ENCODE results near the gene FLAD1.
A peak's percentile ranks its signal among the peaks of the same experiment; 100 is the strongest.

DNA sequence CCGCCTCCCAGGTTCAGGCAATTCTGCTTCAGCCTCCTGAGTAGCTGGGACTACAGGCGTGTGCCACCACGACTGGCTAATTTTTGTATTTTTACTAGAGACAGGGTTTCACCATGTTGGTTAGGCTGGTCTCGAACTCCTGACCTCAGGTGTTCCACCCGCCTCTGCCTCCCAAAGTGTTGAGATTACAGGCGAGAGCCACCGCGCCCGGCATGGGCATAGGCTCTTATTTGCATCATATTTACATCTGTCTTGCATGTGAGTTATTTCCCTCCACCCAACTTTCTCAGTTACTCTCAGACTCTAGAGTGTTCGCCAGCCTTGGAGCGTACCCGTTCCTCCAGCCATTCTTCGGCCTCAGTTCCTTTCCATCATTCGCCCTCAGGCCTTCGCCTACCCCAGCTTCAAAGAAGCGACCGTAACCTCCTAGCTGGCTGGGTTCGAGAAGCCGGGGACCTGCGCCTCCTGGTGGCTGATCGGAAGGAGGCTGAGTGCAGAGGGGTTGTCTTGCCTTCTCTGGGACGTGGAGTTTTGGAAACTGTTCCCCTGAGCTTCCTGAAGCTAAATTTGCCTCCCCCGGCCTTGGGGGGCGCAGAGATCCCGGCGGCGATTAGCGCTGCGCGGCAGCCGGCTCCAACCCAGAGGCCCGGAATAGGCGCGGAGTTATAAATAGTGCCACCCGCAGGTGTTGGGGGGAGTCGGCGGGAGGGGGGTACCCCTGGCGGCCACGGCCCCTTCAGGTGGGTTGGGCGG, 15.8 kb downstream of the FLAD1 start:
- TF ChIP-seq EZH2 (IDR thresholded peaks at IDR 0.05), result no peak
- TF ChIP-seq POLR2AphosphoS5 (IDR thresholded peaks at IDR 0.05; ENCODE audit: borderline replicate concordance, low read depth, low read length), result peak; percentile 52

Measured in SK-N-MC (cell line).